Left ventricle myocardium inferior (tissue), 1 donor: ENCODE measurements around the gene BRIX1. TPM values are rescaled to one million over a fixed set of nuclear protein-coding genes. Genes with fewer than 3 reads are reported as not detected.

Experiments used
- DNase-seq: peaks from one replicate; pipeline ENCODE4 v3.0.0-alpha.2; 2020
- H3K27ac ChIP-seq: fragments of 200-600 bp; replicated peaks from 2 replicates; pipeline ENCODE4 v1.8.0; 2021
- H3K27me3 ChIP-seq: fragments of 200-600 bp; 2 replicates; pipeline ENCODE4 v1.8.0; 2021; ENCODE audit warnings: low read depth
- H3K36me3 ChIP-seq: fragments of 200-600 bp; 2 replicates; pipeline ENCODE4 v1.8.0; 2021
- H3K4me1 ChIP-seq: fragments of 200-600 bp; 2 replicates; pipeline ENCODE4 v1.8.0; 2021
- H3K4me3 ChIP-seq: fragments of 200-600 bp; 2 replicates; pipeline ENCODE4 v1.8.0; 2021; ENCODE audit warnings: mild to moderate bottlenecking, moderate library complexity
- H3K9me3 ChIP-seq: fragments of 200-600 bp; replicated peaks from 2 replicates; pipeline ENCODE4 v1.8.0; 2021
- intact Hi-C: fragments of 100-400 bp; cut with micrococcal nuclease; formaldehyde crosslinking; loops from one replicate; pipeline ENCODE4 v1.11.0; 2022
- total RNA-seq: library from RNA; stranded (reverse); fragmentation: NEBNext Ultra II Directional; extraction: Animal tissue kit (Norgen Biotek cat#: 25700); gene quantifications from one replicate; pipeline ENCODE4 v1.2.1, GENCODE V29; 2021
- TF ChIP-seq, protein P1 (sequence below): fragments of 200-600 bp; IDR thresholded peaks from 2 replicates; pipeline ENCODE4 v1.8.0; 2021; ENCODE audit warnings: antibody characterized with exemption, mild to moderate bottlenecking, borderline replicate concordance
- donor health status: DM: no; HTN: yes; CAD: no; lungs with severe emphysema.

BRIX1 gene
- total RNA-seq, 1 donor from 2014 or later: 10.5 TPM

DNA sequence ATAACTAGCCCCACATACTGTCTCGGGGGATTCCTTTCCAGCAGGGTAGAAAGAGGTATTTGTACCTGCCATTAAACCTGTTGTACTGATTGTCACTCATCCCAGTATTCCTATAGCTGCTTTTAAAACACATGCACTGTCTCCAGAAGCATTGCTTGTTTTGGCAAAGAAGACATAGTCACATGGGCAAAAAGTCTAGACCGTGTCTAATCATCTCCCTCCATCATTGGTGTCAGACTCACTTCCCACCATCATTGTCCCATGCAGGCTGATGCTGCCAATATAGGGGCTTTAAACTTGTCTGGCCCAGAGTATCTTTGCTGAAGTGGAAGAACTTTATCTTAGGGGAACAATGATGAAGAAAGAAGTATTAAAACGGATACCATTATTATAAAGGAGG, 26.4 kb downstream of the BRIX1 start:
- TF ChIP-seq, protein P1, sequence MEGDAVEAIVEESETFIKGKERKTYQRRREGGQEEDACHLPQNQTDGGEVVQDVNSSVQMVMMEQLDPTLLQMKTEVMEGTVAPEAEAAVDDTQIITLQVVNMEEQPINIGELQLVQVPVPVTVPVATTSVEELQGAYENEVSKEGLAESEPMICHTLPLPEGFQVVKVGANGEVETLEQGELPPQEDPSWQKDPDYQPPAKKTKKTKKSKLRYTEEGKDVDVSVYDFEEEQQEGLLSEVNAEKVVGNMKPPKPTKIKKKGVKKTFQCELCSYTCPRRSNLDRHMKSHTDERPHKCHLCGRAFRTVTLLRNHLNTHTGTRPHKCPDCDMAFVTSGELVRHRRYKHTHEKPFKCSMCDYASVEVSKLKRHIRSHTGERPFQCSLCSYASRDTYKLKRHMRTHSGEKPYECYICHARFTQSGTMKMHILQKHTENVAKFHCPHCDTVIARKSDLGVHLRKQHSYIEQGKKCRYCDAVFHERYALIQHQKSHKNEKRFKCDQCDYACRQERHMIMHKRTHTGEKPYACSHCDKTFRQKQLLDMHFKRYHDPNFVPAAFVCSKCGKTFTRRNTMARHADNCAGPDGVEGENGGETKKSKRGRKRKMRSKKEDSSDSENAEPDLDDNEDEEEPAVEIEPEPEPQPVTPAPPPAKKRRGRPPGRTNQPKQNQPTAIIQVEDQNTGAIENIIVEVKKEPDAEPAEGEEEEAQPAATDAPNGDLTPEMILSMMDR: no peak
- H3K27ac ChIP-seq: no peak overlapping the region

DNA sequence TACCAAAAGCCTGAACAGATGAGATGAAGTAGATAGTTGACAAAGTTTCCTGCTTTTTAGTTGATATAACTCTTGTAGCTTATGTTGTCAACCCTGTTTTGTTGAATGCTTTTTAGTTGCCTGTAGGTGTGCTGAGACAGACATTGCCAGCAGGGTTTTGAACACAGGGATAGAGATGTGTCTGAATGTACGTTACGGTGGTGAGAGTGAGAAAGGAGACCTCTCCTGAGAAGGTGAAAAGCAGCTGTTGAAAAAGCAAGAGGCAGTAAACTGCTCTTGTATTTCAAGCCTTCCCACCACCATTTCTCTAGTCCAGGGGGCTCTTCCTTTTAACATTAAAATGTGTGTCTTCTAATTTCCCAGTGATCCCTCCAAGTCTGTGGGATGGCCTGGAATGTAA, 28.5 kb downstream of the BRIX1 start:
- Histone ChIP-seq H3K27ac (peak overlapping the region; percentile 63), H3K4me3 (peak overlapping the region; percentile 42)
- intact Hi-C loops: no loop called here

More for the DNA sequence above, 26.4 kb downstream of the BRIX1 start:
- no peaks in the 10 kb centered on the region for H3K27me3 ChIP-seq
- peaks cover 87% of the 10 kb centered on the region for H3K36me3 ChIP-seq
- H3K9me3 ChIP-seq: no peaks in the 10 kb centered on the region
- intact Hi-C loops: no loop called here
- H3K4me1 ChIP-seq: peaks cover 15% of the 10 kb centered on the region
- no peak overlapping the region for H3K4me3 ChIP-seq
- DNase-seq: no peak

DNA sequence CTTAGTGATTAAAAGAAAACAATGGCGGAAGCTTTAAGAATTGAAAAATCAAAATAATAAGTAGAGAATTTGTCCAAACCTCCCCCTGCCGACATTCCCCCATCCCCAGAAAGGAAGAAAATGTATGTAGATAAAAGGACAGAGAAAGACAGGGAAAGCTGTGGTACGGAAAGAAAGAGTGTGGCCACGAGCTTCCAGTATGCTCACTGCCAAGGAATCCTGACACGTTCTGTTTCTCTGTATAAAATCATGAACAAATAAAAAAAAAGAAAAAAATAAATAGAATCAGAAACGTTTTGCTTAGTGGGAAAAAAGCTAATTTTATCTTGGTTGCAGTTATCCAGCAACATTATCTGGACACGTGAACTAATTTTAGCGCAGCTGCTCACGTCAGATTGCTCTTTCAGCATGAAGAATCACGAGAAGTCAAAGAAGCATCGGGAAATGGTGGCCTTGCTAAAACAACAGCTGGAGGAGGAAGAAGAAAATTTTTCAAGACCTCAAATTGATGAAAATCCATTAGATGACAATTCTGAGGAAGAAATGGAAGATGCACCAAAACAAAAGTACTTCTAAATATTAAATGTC, 29.0 kb downstream of the BRIX1 start:
- intact Hi-C loops: no loop called here
- DNase-seq: no peak
- Histone ChIP-seq H3K9me3 (no peaks in the 10 kb centered on the region), H3K36me3 (peaks cover 69% of the 10 kb centered on the region), H3K27me3 (no peaks in the 10 kb centered on the region), H3K4me1 (peaks cover 15% of the 10 kb centered on the region), H3K4me3 (peak overlapping the region; percentile 42), H3K27ac (peak overlapping the region; percentile 63)
- TF ChIP-seq, protein P1: no peak

More for the DNA sequence above, 28.5 kb downstream of the BRIX1 start:
- DNase-seq: no peak
- peaks cover 15% of the 10 kb centered on the region for H3K4me1 ChIP-seq
- H3K36me3 ChIP-seq: peaks cover 72% of the 10 kb centered on the region
- no peaks in the 10 kb centered on the region for H3K27me3 ChIP-seq
- H3K9me3 ChIP-seq: no peaks in the 10 kb centered on the region
- TF ChIP-seq, protein P1: no peak

DNA sequence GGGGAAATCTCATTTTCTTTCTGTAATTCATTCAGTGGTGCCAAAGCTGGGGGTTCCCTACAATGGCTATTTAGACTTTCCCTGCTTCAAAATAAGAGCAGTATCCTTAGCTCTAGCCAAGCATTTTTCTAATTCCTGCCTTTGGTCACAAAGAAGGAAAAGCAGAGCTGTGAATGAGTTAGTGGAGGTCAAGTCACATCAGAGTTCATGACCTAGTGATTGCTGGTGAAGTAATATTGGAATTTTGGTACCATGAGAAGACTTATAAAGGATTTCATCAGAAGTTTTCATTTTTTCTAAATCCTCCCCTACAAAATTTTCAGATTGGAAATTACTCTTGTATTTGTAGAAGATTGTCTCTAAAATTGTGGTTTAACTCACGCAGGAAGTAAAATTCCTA, 41.8 kb downstream of the BRIX1 start:
- H3K4me3 ChIP-seq: no peak overlapping the region
- no peaks in the 10 kb centered on the region for H3K9me3 ChIP-seq
- DNase-seq: no peak
- H3K27me3 ChIP-seq: no peaks in the 10 kb centered on the region
- H3K27ac ChIP-seq: no peak overlapping the region
- intact Hi-C loops: no loop called here
- peaks cover 40% of the 10 kb centered on the region for H3K36me3 ChIP-seq
- no peaks in the 10 kb centered on the region for H3K4me1 ChIP-seq
- TF ChIP-seq, protein P1: no peak

DNA sequence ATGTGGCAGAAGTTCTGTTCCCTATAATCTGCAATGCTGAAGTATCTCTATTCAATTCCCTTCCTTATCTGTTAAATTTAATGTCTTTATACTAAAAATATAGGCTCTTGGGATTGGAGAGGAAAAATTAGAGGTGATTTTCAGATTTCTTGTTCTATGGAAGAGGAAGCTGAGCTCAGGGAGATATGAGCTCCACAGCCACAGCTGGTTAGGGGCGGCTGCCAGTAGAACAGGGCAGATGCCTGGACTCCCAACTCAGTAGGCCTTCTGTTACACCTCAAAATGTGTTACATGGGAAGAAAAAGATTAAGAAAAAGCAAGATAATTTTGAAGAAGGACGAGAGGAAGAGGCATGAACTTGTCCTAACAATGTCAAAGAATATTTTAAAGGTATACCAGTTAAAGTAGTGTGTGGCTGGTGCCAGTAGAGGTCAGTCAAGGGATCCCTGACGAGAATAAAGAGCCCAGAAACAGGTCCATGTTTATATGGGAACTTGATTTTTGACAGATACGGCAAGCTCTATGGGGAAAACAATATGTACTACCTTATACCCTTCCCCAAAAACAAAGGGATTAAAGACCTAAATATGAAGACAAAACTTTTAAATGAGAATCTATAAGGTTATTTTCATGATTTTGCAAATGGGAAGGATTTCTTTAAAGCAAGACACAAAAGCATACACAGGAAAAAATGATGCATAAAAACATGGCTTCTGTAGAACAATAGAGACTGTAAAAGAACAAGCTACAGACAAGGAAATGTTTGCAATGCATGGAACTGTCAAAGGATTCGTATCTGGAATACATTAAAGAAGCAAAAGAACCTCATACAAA, 42.6 kb downstream of the BRIX1 start:
- Histone ChIP-seq H3K36me3 (peaks cover 33% of the 10 kb centered on the region), H3K27ac (no peak overlapping the region), H3K9me3 (no peaks in the 10 kb centered on the region), H3K4me3 (no peak overlapping the region), H3K27me3 (no peaks in the 10 kb centered on the region), H3K4me1 (no peaks in the 10 kb centered on the region)
- TF ChIP-seq, protein P1: peak; percentile 61
- intact Hi-C loops: no loop called here
- DNase-seq: no peak
